Lower leg skin (tissue), 3 donors: Measurements from ENCODE around the gene AFAP1L1.

Source experiments
- POLR2A ChIP-seq, 2 donors: fragments of 450-650 bp; IDR thresholded peaks; one replicate each; pipeline ENCODE4 v1.6.1; 2016 to 2017; ENCODE audit warnings: antibody characterized with exemption in 2 of 2, mild to moderate bottlenecking in 1 of 2, moderate library complexity in 1 of 2
- TF ChIP-seq, protein P1 (sequence below), 3 donors: fragments of 450-650 bp; IDR thresholded peaks; one replicate each; pipeline ENCODE4 v1.5.1; 2016; ENCODE audit warnings: antibody characterized with exemption in 3 of 3, mild to moderate bottlenecking in 3 of 3, moderate library complexity in 2 of 3

DNA sequence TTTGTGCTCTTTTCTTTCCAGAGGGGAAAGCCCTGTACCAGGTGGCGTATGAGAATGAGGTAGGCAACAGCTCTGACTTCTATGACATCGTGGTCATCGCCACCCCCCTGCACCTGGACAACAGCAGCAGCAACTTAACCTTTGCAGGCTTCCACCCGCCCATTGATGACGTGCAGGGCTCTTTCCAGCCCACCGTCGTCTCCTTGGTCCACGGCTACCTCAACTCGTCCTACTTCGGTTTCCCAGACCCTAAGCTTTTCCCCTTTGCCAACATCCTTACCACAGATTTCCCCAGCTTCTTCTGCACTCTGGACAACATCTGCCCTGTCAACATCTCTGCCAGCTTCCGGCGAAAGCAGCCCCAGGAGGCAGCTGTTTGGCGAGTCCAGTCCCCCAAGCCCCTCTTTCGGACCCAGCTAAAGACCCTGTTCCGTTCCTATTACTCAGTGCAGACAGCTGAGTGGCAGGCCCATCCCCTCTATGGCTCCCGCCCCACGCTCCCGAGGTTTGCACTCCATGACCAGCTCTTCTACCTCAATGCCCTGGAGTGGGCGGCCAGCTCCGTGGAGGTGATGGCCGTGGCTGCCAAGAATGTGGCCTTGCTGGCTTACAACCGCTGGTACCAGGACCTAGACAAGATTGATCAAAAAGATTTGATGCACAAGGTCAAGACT, 96.5 kb downstream of the AFAP1L1 start:
- TF ChIP-seq, protein P1, sequence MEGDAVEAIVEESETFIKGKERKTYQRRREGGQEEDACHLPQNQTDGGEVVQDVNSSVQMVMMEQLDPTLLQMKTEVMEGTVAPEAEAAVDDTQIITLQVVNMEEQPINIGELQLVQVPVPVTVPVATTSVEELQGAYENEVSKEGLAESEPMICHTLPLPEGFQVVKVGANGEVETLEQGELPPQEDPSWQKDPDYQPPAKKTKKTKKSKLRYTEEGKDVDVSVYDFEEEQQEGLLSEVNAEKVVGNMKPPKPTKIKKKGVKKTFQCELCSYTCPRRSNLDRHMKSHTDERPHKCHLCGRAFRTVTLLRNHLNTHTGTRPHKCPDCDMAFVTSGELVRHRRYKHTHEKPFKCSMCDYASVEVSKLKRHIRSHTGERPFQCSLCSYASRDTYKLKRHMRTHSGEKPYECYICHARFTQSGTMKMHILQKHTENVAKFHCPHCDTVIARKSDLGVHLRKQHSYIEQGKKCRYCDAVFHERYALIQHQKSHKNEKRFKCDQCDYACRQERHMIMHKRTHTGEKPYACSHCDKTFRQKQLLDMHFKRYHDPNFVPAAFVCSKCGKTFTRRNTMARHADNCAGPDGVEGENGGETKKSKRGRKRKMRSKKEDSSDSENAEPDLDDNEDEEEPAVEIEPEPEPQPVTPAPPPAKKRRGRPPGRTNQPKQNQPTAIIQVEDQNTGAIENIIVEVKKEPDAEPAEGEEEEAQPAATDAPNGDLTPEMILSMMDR (IDR thresholded peaks at IDR 0.05): no peak
- TF ChIP-seq POLR2A (IDR thresholded peaks at IDR 0.05): no peak
